ENCODE results near the gene ZNHIT2.

Gene ZNHIT2

GRCh38 chr11:65100674-65101350, 16.7 kb downstream of the ZNHIT2 start:
- DNase-seq, result no peak

DNA sequence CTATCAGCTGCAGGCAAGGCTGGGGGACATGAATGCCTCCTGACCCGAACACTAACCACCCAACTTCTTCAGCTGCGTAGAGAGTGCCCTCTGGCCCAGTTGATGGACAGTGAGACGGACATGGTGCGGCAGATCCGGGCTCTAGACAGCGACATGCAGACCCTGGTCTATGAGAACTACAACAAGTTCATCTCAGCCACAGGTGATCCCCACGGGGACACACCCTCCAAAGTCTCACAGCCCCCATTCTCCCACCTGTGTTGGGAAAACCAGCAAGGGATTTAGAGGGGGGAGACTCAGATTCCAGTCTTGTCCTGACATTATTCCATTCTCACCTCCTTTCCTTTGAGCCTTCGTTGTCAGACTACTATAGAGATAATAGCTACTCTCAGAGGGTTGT, 20.6 kb downstream of the ZNHIT2 start:
- no peak for DNase-seq

GRCh38 chr11:65095974-65096806, 21.3 kb downstream of the ZNHIT2 start, which contains the start of gene VPS51:
TSS of gene VPS51 (plus strand) at chr11:65096214. CDS start at chr11:65096251, 37 bp downstream.
- DNase-seq, result peak; percentile 84

- no peak for DNase-seq
Measured at GRCh38 chr11:65095427-65095826, 22.1 kb downstream of the ZNHIT2 start.

DNA sequence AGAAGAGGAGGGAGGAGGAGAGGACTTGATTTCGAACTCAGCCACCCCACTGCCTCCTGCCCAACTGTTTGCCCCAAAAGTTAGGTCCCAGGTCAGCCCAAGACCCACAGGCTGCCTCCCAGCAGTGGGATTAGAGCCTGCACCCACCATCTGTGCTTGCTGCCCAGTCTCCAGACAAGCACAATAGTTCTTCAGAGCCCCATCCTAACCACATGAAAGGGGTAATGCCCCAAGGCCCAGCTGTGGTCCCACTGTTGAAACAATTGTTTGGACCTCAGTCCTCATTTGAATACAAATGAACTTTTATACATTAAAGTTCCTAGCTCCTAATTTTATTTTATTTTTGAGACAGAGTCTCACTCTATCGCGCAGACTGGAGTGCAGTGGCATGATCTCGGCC, 26.9 kb downstream of the ZNHIT2 start:
- DNase-seq, result no peak

DNA sequence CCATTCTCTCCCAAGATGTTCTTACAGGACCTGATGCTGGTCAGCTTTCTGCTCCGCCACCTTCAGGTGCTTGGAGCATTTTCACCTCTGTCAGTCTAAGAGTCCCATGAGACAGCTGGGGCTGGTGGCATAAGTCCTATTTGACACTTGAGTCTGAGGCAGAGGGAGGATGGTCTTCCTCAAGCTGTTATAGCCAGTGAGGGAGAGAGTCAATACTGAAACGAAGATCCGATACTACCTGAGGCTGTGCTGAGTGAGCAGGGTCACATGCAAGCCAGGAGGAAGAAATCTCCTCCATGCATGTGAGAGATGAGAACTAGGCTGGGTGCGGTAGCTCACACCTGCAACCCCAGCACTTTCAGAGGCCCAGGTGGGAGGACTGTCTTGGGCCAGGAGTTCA, 27.9 kb downstream of the ZNHIT2 start:
- no peak for DNase-seq

DNA sequence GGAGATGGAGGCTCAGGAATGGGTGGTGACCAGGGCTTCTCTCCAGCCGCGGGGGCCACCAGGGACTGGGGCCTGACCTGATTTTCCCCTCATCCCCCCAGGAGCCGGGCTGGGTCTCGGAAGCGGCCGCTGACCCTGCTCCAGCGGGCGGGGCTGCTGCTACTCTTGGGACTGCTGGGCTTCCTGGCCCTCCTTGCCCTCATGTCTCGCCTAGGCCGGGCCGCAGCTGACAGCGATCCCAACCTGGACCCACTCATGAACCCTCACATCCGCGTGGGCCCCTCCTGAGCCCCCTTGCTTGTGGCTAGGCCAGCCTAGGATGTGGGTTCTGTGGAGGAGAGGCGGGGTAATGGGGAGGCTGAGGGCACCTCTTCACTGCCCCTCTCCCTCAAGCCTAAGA, 29.7 kb downstream of the ZNHIT2 start:
- no peak for DNase-seq

DNA sequence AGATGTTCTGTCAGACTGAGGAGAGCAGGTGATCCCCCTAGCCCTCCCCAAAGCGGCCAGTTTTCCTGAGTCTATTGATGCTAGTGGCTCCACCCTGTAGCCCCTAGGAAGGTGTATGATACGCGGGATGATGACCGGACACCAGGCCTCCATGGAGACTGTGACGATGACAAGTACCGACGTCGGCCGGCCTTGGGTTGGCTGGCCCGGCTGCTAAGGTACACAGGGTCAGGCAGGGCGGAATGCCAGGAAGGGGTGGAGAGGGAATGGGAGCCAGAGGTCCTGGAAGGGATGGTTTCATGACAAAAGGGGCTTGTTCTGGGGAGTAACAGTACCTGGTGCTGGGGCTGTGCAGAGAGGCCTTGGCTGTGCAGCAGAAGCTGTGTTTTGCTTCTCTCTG, 30.3 kb downstream of the ZNHIT2 start:
- DNase-seq, result no peak

- DNase-seq, result no peak
Measured at GRCh38 chr11:65086809-65087208, 30.7 kb downstream of the ZNHIT2 start.

DNA sequence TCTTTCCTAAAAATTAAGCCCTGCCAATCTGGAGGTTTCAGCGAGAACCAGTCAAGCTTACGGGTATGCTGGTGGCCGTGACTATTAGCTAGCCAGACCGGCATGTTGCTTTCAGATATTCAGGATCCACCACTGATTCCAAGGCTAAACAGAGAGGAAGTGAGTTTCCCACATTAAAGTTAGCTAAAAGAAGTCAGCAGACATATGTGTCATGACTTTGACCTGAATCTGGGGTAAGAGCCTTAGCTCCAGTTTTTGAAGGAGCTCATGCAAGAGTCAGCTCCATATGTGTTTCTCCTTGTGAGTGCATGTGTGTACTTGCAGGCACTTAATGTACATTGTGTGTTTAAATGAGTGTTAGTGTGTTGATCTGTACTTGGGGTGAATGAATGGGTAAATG, 32.1 kb downstream of the ZNHIT2 start:
- no peak for DNase-seq

DNA sequence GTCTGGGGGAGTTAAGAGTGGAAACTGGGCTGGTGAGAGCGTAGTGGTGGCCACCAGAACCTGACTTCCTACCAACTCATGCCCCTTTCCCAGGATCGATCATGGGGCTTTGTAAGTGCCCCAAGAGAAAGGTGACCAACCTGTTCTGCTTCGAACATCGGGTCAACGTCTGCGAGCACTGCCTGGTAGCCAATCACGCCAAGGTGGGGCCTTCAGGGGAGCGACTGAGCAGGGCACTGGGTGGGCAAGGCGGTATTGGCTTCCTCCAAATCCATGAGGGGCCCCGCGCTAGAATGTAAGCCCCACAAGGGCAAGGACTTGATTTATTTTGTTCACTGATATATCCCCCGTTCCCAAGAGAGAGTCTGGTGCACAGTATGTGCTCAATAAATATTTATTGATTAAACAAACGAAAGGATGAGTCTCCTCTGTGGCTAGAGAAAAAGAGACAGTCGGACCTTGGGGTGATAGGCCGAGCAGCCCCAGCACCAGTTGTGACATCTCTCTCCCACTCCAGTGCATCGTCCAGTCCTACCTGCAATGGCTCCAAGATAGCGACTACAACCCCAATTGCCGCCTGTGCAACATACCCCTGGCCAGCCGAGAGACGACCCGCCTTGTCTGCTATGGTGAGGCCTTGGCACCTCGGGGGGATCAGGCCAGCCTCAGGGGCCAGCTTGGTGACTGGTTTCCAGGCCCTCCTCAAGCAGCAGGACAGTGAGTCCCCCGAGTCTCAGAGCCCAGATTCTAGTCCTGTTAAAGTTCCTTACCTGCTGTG, 32.7 kb downstream of the ZNHIT2 start:
- DNase-seq, result no peak

DNA sequence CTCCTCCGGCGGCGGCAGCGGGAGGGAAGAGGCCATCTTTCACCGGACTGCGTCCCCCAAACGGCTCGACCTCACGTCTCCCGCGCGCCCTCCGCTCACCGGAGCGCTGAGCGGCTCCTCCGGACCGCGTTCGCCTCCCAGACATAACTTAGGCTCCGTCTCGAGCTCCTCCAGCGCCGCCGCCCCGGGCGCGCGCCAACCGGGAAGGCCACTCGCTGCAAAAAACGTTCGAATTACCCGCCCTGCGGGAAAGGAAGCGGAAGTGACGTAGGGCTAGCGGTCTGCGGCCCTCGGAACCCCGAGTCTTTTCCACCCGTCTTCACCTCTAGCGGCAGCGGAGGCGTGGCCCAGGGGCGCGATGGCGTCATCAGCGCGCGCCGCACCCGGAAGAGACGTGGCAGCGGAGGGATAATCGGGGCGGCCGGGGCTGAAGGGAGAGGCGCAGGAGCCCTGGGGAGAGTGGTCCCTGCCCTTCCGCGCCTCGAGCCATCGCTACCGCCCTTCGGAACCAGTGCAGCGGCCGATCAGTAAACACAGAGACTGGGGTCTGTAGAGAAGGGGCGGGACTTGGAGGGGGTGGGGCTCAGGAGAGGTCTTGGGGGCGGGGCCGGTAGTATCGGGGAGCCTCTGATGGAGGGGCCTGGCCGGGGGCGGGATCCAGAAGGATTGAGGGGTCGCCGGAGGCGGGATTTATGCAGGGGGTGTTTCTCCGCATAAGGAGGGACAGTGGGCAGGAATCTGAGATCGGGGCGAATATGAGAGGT, 33.5 kb downstream of the ZNHIT2 start, which contains the start of the genes CDCA5 and ZFPL1:
CDCA5 (minus strand) TSS at position 207 of the 764 bp plus-strand sequence; CDS start at position 145, 62 bp downstream.
ZFPL1 (plus strand) TSS at position 389 of the 764 bp plus-strand sequence. CDS start 477 bp downstream, outside the sequence.
- DNase-seq, result peak; percentile 95

GRCh38 chr11:65083134-65083833, 34.2 kb downstream of the ZNHIT2 start:
- no peak for DNase-seq

- no peak for DNase-seq
Measured at GRCh38 chr11:65078786-65079342, 38.6 kb downstream of the ZNHIT2 start.

DNA sequence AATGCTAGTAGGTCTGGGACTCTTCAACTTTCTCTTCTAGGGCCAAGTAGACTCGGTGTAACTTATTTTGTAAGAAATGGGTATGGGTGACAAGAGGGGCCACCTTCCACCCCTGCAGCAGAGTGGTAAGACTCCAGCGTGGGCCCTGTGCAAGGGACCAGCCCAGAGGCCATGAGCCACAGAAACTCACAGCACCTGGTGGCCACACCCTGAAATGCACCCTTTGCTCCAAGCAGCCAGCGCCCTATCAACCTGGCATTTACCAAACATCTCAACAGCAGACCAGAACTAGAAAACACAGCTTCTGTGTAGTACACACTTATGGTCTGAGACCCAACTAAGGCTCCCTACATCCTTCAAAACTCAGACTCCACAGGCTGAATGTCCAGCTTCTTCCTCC, 39.4 kb downstream of the ZNHIT2 start:
- DNase-seq, result peak; percentile 73

- DNase-seq, result no peak
Measured at GRCh38 chr11:65077451-65077850, 40.0 kb downstream of the ZNHIT2 start.

DNA sequence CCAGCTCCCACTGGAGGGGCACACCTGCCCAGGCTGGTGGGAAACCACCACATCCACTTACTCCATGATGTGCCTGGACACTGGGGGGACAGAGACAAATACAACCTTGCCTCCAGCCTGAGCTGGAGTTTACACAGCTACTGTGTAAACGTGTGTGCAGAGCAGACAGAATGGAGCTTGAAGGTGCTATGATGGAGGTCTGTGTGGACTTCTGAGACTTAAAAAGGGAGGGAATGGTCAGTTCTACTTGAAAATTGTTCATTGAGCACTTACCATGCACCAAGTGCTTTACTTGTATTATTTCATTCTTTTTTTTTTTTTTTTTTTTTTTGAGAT, 44.9 kb downstream of the ZNHIT2 start:
- DNase-seq, result no peak

DNA sequence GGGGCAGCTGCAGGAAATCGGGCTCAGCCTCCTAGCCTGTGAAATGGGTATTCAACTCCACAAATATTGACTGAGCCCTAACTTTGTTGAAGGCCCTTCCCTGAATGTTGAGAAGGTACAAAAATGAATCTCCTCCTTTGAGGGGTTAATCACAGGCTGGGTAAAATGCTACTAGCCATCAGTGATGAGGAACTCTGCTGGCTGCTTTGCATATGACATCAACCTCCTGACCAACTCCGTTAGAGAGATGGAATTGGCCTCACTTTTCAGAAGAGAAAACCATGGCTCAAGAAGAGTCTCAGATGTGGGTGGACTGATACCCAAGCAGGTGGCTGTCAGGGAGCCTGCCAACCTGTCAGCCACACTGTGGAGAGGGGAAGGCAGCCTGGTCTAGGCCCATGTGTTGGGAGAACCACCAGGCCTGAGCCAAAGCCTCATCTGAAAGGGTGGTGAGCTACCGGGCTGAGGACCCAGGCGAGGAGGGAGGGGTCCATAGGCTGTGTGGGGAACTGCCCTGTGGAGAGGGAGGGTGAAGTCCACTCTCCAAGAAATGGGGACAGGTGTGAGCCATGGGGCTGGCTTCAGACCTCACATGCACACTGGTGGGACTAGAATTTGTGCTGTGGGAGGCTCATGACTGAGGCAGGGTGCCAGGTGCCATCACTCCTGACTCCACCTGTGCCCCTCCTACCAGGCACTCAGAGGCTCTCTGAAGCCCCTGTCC, 45.4 kb downstream of the ZNHIT2 start:
- no peak for DNase-seq

- no peak for DNase-seq
Measured at GRCh38 chr11:65069217-65069616, 48.3 kb downstream of the ZNHIT2 start.

- no peak for DNase-seq
Measured at GRCh38 chr11:65067446-65067845, 50.1 kb downstream of the ZNHIT2 start.

- no peak for DNase-seq
Measured at GRCh38 chr11:65066805-65067291, 50.7 kb downstream of the ZNHIT2 start.
